MG63 (cell line): ENCODE results near the gene TRIM9. TPM values are rescaled to one million over a fixed set of nuclear protein-coding genes. Genes with fewer than 3 reads are reported as not detected.

Source experiments
- total RNA-seq: library from RNA; depleted of rRNA; stranded (reverse); fragments of >200 nt; shearing (Covaris generic); gene quantifications from 2 replicates; pipeline ENCODE4 v1.2.3, GENCODE V29; 2014; ENCODE audit warnings: low replicate concordance; rRNA removed

The TRIM9 gene
- total RNA-seq, 1 experiment from 2014 or later: 0.33 TPM

Other genes starting within 250 kb of the TRIM9 start
- gene ABHD12B, start 223.1 kb downstream of the TRIM9 start, total RNA-seq: not detected in 2 replicates
- 0.63 and 2.3 TPM in 2 replicates for gene PYGL, start 150.6 kb downstream of the TRIM9 start, total RNA-seq
- gene TMX1, start 145.1 kb upstream of the TRIM9 start, total RNA-seq: 31.8 and 49.6 TPM in 2 replicates